ENCODE measurements around the gene MEF2D. TPM values are rescaled to one million over a fixed set of nuclear protein-coding genes. Genes with fewer than 3 reads are reported as not detected.

MEF2D gene
- total RNA-seq, 1 donor from 2014 or later: 26.6 TPM

GRCh38 chr1:156464825-156465452, 35.6 kb downstream of the MEF2D start:
- Mint-ChIP-seq H3K4me1 (ENCODE audit: low read depth) (no peaks in the 10 kb centered on the region), H3K9me3 (ENCODE audit: low read depth) (no peaks in the 10 kb centered on the region), H3K27ac (no peak overlapping the region), H3K36me3 (ENCODE audit: insufficient read depth) (peaks cover 10% of the 10 kb centered on the region), H3K27me3 (no peaks in the 10 kb centered on the region), H3K4me3 (ENCODE audit: low read depth) (no peak overlapping the region)
- DNase-seq (ENCODE audit: low spot score, unreplicated experiment): no peak
- no peak for TF ChIP-seq CTCF (IDR thresholded peaks at IDR 0.05; ENCODE audit: unreplicated experiment)

- DNase-seq (ENCODE audit: low spot score, unreplicated experiment): no peak
- Mint-ChIP-seq H3K9me3 (ENCODE audit: low read depth) (no peaks in the 10 kb centered on the region), H3K4me1 (ENCODE audit: low read depth) (no peaks in the 10 kb centered on the region), H3K4me3 (ENCODE audit: low read depth) (no peak overlapping the region), H3K36me3 (ENCODE audit: insufficient read depth) (peaks cover 8% of the 10 kb centered on the region), H3K27me3 (no peaks in the 10 kb centered on the region), H3K27ac (no peak overlapping the region)
- TF ChIP-seq CTCF (IDR thresholded peaks at IDR 0.05; ENCODE audit: unreplicated experiment): no peak
Observed at GRCh38 chr1:156464335-156464734, 36.2 kb downstream of the MEF2D start.

DNA sequence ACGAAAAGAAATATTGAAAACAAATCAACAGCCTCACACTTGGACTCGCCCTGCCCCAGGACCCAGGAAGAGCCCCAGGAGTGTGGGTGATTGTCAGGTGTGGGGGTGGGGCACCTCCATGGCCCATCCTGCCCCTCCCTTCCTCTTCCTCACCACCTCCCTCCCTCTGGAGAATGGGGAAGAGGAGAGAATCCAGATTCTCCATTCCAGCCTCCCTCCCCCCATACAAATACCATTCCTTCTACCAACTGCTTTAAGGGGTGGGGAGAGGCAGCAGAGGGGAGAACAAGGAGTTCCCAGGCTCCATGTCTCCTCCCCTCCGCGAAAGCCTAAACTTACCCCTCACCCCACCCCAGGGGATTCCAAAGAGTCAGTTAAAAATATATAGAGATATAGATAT, 36.7 kb downstream of the MEF2D start:
- no peaks in the 10 kb centered on the region for H3K27me3 Mint-ChIP-seq
- no peak overlapping the region for H3K4me3 Mint-ChIP-seq (ENCODE audit: low read depth)
- DNase-seq (ENCODE audit: low spot score, unreplicated experiment): no peak
- H3K9me3 Mint-ChIP-seq (ENCODE audit: low read depth): no peaks in the 10 kb centered on the region
- TF ChIP-seq CTCF (IDR thresholded peaks at IDR 0.05; ENCODE audit: unreplicated experiment): no peak
- peak overlapping the region; percentile 78 for H3K27ac Mint-ChIP-seq
- H3K36me3 Mint-ChIP-seq (ENCODE audit: insufficient read depth): peaks cover 7% of the 10 kb centered on the region
- H3K4me1 Mint-ChIP-seq (ENCODE audit: low read depth): no peaks in the 10 kb centered on the region

DNA sequence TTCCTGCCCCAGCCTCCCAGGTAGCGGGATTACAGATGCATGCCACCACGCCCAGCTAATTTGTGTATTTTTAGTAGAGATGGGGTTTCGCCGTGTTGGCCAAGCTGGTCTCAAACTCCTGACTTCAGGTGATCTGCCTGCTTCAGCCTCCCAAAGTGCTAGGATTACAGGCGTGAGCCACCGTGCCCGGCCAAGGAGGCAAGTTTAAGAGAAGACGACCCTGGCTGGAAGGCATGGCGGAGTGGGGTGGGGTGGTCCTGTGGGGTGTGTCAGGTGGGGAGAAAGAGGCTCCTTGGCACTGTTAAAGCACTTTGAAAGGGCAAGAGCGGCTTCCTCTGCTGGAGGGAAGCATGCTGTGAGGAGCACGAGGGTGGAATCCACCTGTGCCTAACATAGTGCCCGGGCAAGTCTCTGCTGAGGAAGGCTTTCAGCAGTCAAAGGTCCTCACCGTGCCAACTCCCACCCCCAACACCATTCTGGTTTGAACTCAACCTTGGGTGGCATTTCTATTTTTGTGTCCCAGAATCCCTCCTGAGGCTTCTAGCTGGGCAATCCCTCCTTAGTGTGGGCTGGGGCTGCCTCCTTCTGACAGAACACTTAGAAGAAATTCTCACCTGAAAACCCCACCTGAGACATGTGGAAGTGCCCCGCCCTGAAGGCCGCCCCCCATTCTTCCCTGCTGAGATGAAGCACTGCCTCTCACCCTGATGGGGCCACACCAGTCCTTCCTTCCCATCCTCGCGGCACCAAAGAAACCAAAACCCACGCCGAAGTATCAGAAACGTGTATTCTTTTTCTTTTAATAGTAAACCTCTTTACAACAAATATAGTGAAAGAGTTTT, 37.4 kb downstream of the MEF2D start:
- no peak for TF ChIP-seq CTCF (IDR thresholded peaks at IDR 0.05; ENCODE audit: unreplicated experiment)
- Mint-ChIP-seq H3K27ac (peak overlapping the region; percentile 78), H3K36me3 (ENCODE audit: insufficient read depth) (peaks cover 5% of the 10 kb centered on the region), H3K4me3 (ENCODE audit: low read depth) (no peak overlapping the region), H3K27me3 (no peaks in the 10 kb centered on the region), H3K9me3 (ENCODE audit: low read depth) (no peaks in the 10 kb centered on the region), H3K4me1 (ENCODE audit: low read depth) (no peaks in the 10 kb centered on the region)
- no peak for DNase-seq (ENCODE audit: low spot score, unreplicated experiment)

DNA sequence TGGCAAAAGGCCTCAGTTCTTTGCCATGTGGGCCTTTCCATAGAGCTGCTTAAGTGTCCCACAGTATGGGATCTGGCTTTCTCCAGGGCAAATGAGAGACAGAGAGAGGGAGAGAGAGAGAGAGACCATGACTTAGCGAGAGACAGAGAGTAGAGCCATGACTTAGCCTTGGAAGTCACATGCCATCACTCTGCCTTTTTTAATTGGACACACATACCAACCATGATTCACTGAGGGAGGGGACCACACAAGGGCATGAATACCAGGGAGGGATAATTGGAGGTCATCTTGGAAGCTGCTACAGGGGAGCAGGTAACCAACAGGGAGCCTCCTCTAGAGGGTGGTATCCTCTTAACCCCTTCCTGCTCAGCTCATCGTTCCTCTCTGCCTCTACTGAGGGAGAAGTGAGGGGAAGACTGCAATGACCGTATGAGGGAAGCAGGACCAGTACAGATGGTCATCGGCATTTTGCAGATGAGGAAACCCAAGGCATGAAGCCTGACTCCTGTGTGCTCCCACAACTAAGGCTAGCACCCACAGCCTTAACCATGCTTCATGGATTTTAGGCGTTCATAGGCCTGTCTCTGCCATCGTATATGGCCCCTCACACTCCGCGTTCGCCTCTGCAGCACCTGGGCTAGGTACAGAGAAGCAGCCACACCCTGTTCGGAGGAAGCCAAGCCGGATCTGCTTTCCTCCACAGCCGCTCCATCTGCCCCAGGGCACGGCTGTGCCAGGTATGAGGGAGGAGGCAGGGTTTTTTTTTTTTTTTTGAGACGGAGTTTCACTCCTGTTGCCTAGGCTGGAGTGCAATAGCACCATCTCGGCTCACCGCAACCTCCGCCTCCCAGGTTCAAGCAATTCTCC, 38.6 kb downstream of the MEF2D start:
- peaks cover 2% of the 10 kb centered on the region for H3K4me1 Mint-ChIP-seq (ENCODE audit: low read depth)
- no peak overlapping the region for H3K4me3 Mint-ChIP-seq (ENCODE audit: low read depth)
- no peak for TF ChIP-seq CTCF (IDR thresholded peaks at IDR 0.05; ENCODE audit: unreplicated experiment)
- H3K36me3 Mint-ChIP-seq (ENCODE audit: insufficient read depth): peaks cover 4% of the 10 kb centered on the region
- no peak for DNase-seq (ENCODE audit: low spot score, unreplicated experiment)
- no peaks in the 10 kb centered on the region for H3K27me3 Mint-ChIP-seq
- peak overlapping the region; percentile 40 for H3K27ac Mint-ChIP-seq
- no peaks in the 10 kb centered on the region for H3K9me3 Mint-ChIP-seq (ENCODE audit: low read depth)

All from progenitor cell of endocrine pancreas (in vitro differentiated cells).